Right lobe of liver (tissue), 4 donors: ENCODE results near the gene RAB8B.

Experiments used
- POLR2A ChIP-seq: fragments of 450-650 bp; IDR thresholded peaks from one replicate; pipeline ENCODE4 v1.6.1; 2017; ENCODE audit warnings: antibody characterized with exemption, mild to moderate bottlenecking
- TF ChIP-seq, protein P1 (sequence below), 4 donors: fragments of 200-600 bp in 3 of 4; fragments of 450-650 bp in 1 of 4; IDR thresholded peaks; one replicate each; pipeline versions ENCODE4 v1.5.1 to v1.8.0; 2016 to 2022; ENCODE audit warnings: antibody characterized with exemption in 4 of 4, mild to moderate bottlenecking in 2 of 4
- donor health status: DM: no; HTN: no; CAD: no.
- donor health status: DM: no; HTN: no; CAD: no.
- donor health status: DM: no; HTN: yes; CAD: no.

DNA sequence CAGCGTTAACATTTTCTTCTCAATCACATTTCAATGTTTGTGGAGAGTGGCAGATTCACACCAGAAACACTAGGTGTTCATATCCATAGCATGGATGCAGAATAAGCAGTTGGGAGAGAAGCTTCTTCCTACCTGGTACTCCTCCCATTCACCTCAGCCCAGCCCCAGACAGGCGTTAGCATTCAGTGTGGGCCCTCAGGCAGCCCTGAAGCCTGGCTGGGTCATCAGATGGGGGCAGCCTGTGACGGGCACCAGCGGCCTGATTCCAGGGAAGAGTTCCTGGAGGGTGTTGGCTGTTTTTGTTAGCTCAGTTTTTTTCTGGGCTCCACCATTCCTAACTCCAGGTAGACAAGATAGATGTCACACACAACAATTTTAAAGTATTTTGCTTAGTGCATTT is 119.1 kb downstream of the RAB8B start:
- TF ChIP-seq, protein P1, sequence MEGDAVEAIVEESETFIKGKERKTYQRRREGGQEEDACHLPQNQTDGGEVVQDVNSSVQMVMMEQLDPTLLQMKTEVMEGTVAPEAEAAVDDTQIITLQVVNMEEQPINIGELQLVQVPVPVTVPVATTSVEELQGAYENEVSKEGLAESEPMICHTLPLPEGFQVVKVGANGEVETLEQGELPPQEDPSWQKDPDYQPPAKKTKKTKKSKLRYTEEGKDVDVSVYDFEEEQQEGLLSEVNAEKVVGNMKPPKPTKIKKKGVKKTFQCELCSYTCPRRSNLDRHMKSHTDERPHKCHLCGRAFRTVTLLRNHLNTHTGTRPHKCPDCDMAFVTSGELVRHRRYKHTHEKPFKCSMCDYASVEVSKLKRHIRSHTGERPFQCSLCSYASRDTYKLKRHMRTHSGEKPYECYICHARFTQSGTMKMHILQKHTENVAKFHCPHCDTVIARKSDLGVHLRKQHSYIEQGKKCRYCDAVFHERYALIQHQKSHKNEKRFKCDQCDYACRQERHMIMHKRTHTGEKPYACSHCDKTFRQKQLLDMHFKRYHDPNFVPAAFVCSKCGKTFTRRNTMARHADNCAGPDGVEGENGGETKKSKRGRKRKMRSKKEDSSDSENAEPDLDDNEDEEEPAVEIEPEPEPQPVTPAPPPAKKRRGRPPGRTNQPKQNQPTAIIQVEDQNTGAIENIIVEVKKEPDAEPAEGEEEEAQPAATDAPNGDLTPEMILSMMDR (IDR thresholded peaks at IDR 0.05), result no peak
- no peak for TF ChIP-seq POLR2A
